HG03558 (cell line): Measurements from ENCODE around the gene CUX1.
A peak's percentile ranks its signal among the peaks of the same experiment; 100 is the strongest.
"Not testable (repeated sequence)": the region's sequence is repeated elsewhere in the genome, so short reads cannot be mapped to it uniquely, and the experiment has no call there.

ENCODE experiments used
- ATAC-seq: cut with Tn5 transposase; IDR thresholded peaks from one replicate; pipeline ENCODE4 v1.9.1; 2021; ENCODE audit warnings: moderate number of reproducible peaks; ENCODE audit not compliant: unreplicated experiment; ENCODE audit errors: extremely low read depth

The CUX1 gene

DNA sequence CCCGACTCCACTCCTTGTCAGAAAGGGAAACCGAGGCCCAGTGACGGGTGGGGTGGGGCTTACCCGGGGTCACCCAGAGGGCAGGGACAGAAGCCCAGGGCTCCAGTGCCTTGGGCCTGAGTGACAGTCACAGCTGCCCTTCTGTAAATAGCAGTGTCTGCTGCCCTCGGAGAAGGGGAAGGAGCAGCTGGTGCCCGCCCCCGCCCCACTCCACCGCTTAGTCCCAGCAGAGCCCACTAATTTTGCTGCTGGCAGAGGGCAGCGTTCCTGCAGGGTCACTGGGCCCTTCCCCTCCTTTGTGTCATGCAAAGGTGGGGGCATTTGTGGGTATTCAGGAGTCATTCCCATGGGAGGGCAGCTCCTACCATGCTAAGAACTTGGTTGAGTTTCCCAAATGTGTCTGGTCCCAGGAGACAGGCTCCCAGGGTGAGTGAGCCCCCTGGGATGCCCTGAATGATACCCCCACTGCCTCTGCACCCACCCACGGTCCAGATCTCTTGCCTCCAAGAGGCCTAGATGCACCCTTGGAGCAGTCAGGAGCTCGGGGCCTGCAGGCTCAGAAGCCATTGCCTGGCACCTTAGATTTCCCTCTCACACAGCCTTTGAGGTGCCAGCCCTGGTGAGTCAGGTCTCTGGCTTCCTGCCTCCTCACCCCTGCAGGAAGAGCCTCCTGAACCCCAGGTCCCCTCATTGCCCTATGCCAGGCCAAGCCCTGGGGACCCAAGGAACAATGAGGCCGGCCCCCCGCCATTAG, 486.4 kb downstream of the CUX1 start:
- ATAC-seq = no peak

DNA sequence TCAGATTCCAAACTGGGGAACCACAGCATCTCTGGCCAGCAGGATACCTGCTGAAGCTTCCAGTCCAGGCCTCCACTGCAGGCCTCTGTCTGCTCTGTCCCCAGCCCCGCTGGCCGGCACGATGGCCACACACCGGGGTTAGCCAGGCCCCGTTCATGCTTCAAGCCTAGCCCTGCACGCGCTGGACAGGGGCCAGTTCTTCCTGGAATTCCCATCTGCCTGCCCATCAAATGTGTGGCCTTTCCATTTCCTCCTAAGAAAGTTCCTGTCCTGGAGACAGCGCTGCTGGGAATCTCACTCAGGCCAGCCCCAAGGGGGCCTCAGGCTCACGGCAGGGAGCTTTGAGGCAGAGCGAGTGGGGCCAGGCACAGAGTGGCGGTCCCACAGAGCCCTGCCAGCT, 487.2 kb downstream of the CUX1 start:
- no peak for ATAC-seq

DNA sequence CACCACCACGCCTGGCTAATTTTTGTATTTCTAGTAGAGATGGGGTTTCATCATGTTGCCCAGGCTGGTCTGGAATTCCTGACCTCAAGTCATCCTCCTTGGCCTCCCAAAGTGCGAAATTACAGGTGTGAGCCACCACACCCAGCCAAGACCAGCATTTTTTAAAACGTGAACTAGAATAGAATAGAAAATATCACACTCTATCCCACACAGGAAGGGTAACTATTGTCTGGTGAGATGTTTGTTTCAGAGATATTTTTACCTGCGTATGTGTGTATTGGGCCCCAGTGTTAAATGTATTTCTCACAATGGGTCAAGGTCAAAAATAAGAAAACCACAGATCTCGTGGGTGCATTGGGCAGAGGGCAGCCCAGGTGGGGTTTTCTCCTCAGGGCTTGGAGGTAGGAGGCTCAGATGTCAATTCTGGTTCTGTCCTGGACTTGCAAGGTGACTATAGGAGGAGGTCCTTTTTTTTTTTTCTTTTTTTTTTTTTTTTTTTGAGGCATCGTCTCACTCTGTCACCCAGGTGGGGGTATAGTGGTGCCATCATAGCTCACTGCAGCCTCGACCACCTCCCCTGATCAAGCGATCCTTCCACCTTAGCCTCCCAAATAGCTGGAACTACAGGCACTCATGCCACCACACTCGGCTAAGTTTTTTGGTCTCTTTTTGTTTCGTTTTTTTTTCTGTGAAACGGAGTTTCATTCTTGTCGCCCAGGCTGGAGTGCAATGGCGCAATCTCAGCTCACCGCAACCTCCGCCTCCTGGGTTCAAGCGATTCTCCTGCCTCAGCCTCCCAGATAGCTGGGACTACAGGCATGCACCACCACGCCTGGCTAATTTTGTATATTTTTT, 488.2 kb downstream of the CUX1 start:
- ATAC-seq = peak; percentile 23

DNA sequence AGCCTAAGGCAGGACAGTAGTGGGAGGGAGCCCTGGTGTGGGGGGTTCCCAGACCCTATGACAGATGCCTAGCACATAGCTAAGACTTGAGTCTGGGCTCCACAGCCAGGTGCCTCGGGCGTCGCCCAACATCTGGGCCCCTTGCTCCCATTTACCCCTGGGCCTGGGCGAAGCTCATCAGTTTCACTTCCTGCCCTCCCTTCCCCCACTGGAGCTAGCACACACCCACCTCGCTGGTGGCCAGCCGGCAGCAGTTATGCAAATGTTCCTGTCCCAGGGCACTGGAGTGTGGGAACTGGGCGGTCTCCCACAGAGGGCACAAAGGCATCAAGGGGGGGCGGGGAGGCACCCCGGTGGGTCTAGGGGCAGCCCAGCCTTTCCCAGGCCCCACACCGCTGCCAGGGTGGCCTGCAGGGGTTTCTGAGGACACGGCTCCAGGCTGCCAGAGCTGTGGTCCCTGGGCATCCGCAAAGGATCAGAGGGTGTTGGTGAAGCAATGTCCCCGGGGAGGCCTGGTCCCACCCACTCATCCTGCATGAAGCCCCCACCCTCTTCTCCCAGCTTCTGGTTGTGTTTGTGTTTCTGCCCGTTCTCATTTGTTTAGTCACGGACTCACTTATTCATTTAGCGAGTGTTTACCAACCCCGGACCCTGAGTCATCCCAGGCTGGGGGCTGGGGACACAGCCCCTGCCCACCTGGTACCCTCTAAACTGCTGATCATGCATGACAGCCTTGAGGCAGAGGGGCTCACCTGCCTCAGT, 489.7 kb downstream of the CUX1 start:
- ATAC-seq = peak; percentile 61

DNA sequence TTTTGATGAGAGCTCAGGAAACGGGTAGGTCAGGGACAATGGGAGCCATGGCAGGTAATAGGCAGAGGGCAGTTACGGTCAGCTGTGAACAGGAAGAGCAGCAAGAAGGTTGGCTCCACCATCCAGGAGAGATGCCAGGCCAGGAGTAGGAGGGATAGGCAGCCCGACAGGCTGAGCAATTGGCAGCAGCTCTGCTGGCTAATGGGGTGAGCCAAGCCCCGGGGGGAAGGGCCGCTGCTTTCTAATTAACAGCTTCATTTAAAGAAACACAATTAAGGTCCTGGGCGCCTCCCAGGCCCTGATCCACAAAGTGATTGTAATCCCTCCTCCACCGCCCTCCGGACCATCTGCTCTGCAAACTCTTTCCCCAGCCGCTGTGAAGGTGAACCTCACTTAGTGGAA, 493.0 kb downstream of the CUX1 start:
- no peak for ATAC-seq

DNA sequence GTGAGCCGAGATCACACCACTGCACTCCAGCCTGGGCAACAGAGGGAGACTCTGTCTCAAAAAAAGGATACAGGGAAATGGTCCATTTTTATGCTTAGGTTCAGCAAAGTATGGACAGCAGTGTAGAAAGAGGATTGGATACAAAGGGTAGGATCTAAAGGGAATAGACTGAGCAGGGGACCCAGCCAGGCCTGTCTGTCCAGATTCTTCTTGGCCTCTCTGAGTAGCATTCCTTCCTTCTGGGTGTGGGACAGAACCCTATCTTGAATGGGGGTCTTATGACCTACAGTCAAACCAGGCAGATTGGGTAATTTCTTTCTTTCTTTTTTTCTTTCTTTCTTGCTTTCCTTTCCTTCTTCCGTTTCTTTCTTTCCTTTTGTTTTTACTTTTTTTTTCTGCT, 494.9 kb downstream of the CUX1 start:
- ATAC-seq = no peak

DNA sequence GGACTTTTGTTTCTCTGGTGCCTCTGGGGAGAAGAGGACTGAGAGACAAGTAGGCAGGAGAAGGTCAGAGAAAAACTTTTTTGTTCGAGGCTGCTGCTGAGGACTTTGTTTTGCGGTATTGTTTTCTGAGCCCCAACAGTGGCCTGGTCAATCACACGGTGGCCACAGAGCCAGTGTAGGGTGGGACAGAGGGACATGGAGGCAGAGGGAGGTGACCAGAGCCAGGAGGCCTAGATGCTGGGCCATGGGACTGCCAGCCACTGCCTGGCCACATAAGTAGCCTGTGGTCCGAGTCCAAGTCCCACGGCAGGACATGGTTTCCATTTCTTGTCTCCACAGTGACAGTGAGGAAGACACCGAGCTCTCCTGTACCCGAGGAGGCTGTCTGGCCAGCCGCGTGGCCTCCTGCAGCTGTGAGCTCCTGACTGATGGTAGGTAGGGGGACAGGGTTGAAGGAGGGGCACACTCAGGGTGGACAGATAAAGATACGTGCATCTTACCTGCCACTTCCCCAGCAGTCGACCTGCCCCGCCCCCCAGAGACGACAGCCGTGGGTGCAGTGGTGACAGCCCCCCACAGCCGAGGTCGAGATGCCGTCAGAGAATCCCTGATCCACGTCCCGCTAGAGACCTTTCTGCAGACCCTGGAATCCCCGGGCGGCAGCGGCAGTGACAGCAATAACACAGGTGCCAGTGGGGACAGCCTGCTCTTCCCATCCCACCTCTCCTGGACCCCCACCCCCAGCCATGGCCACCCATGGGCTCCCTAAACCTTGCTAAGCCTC, 496.8 kb downstream of the CUX1 start:
- no peak for ATAC-seq

DNA sequence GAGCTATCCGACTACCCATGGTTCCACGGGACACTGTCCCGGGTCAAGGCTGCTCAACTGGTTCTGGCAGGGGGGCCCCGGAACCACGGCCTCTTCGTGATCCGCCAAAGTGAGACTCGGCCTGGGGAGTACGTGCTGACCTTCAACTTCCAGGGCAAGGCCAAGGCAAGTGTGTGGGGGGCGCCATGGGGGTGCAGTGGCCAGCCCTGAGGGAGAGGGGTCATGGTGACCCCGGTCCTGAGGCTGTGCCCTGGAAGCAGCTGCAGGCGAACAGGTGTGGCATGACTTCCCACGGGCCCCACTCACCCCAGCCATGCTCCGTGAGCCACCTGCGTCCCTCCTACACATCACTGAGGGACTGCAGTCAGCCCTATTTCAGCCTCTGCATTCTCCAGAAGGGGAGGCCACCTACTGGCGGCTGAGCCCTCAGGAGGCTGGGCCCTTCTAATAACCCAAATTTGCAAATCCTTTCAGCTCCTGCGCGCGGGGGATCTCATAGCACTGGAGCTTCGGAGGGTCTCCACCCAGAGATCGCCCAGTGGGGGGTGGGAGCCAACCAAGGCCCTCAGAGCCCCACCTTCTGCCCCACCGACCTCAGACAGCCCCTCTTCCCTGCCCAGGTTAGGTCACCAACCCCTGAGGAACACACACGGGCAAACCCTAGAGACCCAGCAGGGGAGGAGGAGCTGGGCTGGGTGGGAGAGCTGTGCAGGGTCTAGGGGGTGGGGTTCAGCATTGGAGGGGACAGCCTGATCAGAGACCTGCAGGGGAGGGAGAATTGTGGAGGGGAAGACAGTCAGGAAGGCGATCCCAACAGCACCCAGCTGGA, 500.0 kb downstream of the CUX1 start:
- no peak for ATAC-seq

DNA sequence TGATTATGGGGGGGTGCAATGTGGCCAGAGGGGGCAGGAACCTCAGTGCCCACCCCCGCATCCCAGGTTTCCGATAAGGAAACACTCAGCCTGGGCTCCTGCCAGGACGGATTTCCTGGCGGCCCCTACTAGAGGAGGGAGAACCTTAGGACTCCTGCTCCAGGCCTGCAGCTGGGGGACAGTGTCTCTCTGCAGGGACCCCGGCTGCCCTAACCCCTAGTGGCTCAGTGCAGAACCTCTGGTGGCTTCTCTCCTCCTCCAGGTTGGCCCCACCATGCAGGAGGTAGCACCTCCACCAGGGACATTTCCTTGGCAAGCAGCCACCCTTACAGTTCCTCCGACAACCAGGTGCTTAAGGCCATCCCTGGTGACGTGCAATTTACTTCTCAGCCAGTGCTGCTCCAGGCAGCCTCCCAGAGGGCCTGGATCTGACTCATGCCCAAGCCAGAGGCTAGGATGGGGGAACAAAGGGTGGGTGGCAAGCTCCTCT, 501.1 kb downstream of the CUX1 start:
- ATAC-seq = no peak

DNA sequence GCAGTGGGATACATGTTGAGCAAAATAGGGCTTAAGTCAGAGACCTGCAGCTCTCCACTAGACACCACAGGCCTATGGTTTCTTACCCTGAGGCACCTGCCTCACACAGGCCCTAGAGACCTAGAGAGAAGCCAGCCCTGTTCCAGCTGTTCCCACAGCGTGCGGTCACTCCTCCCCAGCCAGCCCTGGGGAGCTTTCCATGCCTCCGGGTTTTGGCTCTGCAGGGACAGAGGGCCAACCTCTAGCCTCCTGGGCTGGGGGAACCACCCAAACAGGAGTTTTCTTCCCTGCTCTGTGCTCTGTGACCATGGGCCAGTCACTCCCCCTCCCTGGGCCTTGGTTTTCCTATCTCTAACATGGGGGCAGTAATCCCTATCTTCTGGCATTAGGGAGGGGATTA, 502.2 kb downstream of the CUX1 start:
- ATAC-seq = no peak

- ATAC-seq = no peak
These were observed 502.8 kb downstream of the CUX1 start for GRCh38 chr7:102320181-102320580.

GRCh38 chr7:102320601-102321350, 503.4 kb downstream of the CUX1 start:
- no peak for ATAC-seq

DNA sequence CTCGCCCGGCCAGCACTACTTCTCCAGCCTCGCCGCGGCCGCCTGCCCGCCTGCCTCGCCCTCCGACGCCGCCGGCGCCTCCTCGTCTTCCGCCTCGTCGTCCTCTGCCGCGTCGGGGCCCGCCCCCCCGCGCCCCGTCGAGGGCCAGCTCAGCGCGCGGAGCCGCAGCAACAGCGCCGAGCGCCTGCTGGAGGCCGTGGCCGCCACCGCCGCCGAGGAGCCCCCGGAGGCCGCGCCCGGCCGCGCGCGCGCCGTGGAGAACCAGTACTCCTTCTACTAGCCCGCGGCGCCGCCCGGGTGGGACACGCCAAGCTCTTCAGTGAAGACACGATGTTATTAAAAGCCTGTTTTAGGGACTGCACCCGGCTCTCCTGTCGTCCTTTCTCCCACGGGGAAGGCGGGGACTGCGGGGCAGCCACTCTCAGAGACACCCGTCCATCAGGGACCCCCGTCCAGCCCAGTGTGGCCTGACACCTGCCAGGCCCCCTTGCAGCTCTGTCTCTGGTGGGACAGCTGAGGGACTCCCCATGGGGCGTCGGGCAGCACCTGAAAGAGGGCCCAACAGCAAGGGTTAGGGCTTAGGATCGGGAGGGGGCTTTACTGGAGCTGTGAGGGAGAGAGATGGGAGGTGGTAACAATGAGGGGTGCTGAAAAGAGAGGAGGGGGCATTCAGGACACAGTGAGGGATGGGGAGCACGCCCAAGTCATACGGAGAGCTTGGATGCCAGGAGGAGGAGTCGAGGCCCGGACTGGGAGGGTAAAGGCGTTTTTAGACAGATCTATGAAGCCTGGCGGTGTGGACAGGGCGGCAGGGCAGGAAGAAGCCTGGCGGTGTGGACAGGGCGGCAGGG, 504.1 kb downstream of the CUX1 start:
- ATAC-seq = no peak

DNA sequence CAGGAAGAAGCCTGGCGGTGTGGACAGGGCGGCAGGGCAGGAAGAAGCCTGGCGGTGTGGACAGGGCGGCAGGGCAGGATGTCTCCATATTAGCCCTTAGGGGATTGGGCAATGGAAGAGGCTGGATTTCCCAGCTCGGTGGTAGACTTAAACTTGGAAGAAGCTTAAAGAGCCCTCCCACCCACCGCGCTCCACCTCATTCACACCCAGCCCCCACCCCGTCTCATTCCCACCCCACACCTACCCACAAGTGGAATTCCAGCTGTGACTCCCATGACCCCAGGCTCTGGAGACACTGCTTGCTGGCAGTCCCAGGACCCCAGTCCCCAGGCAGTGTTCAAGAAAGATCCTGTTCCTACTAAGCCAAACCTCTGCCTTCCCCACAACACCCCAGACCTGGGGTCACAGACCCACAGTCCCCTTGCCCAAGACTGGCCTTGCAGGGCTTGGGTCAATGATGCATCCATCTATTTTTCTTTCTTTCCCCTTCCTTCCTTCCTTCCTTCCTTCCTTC, 504.8 kb downstream of the CUX1 start:
- ATAC-seq = no peak

- no peak for ATAC-seq
These were observed 506.4 kb downstream of the CUX1 start for GRCh38 chr7:102323914-102324195.

DNA sequence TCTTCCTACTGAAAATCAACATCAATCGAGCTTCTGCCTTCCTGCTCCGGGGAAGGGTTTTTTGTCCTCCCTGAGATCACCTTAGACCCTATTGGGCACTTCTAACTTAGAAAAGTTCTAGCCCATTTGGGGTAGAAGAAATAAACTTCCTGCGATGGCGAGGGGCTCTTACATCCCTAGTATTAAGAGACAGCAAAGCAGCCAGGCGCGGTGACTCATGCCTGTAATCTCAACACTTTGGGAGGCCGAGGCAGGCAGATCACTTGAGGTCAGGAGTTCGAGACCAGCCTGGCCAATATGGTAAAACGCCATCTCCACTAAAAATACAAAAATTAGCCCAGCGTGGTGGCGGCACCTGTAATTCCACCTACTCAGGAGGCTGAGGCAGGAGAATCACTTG, 507.7 kb downstream of the CUX1 start:
- ATAC-seq = not testable (repeated sequence)

GRCh38 chr7:102326157-102326889, 508.9 kb downstream of the CUX1 start:
- ATAC-seq = no peak
